Stimulated activated CD8-positive, alpha-beta memory T cell treated with anti-CD3 and anti-CD28 coated beads, Interleukin-2, amount 100 ng/mL, for 48 hours (primary cell): ENCODE data around the gene TRAF7.
"Not testable (repeated sequence)": the region's sequence is repeated elsewhere in the genome, so short reads cannot be mapped to it uniquely, and the experiment has no call there.

Source experiments
- DNase-seq, 2 donors: peaks; one replicate each; pipeline ENCODE4 v3.0.0-alpha.2; 2020; ENCODE audit warnings: low read depth in 2 of 2

Gene TRAF7

DNA sequence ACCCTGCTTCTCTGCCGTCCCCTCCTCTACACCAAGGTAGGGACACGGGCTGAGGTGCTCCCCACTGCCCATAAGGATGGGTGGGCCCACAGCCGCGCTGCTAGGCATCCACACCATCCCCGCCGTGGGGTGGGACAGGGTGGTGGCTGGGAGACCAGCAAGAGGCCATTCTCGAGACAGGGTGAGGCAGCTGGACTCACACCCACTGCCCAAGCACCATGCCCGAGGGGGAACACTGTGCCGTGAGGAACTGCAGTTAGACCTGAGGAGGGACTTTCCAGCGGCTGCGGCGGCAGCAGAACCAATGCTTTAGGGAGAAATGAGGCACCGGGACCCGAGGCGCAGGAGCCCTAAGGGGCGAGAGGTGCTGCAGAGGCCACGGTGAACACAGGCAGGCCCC is 33.2 kb upstream of the TRAF7 start:
- no peak for DNase-seq

DNA sequence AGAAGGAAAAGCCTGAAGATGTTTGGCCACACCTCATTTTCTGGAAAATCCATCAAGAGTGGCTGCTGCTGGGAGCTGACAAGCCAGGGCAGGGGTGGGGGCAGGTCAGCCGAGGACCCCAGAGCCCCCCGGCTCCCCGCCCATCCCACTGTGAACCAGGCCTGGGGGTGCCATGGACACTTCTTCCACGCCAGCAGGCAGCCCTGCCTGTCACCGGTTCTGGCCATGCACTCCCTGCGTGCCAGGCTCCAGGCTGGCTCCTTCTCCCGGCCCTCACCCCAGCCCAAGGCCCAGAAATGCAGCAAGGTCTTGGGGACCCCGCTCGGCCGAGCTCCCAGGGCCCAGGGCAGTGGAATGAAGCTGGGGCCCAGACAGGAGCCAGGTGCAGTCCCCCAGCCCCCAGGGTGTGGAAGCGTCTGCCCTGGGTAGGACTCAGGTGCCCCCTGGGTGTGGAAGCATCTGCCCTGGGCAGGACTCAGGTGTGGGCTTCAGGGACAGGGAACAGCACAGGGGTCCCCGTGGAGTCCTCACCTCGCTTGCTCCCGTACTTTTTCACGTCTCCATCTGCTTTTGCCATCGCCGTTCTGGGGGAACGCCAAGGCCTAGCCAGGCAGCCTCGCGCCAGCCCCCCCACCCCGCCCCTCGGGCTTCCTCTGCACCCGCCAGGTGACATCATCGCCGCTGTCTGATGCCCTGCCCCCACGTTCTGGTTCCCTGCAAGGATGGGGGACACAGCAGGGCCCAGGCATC is 32.5 kb upstream of the TRAF7 start:
- not testable (repeated sequence) for DNase-seq

DNA sequence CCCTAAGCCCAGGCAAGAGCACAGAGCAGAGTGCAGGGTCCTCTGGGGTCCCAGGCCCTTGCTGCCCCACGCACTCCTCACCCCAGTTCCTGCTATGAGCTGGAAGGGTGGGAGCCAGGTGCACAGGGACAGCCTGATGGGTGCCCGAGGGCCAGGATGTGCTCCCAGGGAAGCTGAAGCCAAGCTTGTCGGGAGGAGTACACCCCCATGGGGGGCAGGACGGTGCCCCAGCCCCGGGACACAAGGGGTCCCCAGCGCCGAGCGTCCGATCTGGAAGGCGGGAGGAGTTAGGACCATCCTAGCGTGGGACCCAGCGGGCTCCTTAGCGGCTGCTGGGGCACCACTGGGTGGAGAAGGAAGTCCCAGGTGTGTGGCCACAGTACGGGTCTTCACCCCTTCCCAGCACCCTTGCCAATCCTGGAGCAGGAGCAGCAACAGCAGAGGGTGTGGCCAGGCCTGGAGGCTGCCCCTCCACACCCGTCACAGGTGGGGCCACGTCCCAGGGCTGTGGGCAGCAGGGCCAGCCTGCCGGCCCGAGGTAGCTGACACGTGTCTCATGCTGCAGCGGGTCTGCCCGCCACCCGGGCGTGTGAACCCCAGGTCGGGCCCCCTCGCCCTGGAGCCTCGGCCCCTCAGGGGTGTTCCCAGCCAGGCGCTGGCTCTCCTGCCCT is 31.7 kb upstream of the TRAF7 start:
- not testable (repeated sequence) for DNase-seq

GRCh38 chr16:2124377-2124693 is 31.2 kb upstream of the TRAF7 start:
- DNase-seq, result not testable (repeated sequence)

DNA sequence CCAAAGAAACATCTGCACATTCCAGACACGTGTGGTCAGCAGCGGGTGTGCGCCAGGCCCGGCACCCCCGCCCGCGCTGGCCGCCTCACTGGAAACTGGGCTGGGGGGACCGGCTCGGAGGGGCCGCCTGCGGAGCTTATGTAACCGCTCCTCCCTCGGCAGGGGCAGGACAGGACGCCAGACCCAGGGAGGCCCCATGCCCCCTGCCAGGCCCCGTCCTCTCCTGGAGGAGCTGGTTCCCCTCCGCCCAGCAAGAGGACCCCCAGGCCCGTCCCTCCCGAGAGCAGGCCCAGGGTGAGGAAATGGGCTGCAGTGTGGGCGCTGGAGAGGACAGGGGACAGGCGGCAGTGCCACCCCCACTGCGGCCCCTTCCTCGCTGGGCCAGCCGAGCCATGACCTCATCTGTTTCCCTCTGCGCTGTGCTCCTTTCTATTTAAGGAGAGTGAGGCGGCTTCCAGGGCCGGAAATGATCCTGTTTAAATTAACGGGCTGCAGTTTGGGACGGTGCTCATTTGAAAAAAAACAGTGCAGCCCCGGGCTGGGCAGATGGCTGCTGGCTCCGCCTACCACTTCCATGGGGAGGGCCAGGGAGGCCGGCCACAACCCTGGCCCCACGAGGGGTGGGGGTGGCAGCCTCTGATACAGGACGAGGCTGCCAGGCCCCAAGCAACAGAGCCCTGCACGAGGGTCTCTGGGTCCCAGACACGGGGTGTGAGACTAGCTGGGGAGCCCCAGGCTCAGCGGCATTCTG is 30.7 kb upstream of the TRAF7 start:
- not testable (repeated sequence) for DNase-seq

- not testable (repeated sequence) for DNase-seq
These were observed 30.0 kb upstream of the TRAF7 start for GRCh38 chr16:2125609-2126008.

- DNase-seq, result not testable (repeated sequence)
These were observed 29.3 kb upstream of the TRAF7 start for GRCh38 chr16:2126161-2126743.

GRCh38 chr16:2126928-2127556 is 28.5 kb upstream of the TRAF7 start:
- not testable (repeated sequence) for DNase-seq

DNA sequence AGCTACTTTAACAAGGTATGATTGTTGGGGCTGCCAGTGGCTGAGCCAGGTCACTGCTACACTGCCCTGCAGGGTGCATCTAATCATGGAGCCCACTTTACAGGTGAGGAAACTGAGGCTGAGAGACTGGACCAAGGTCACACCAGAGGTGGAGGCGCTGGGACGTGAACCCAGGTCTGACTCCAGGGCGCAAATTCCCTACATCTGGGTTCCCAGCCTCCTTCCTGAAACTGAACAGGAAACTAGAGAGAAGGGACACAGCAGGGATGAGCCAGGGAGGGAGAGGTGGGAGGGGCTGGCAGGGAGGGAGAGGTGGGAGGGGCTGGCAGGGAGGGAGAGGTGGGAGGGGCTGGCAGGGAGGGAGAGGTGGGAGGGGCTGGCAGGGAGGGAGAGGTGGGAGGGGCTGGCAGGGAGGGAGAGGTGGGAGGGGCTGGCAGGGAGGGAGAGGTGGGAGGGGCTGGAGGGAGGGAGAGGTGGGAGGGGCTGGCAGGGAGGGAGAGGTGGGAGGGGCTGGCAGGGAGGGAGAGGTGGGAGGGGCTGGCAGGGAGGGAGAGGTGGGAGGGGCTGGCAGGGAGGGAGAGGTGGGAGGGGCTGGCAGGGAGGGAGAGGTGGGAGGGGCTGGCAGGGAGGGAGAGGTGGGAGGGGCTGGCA is 27.8 kb upstream of the TRAF7 start:
- DNase-seq, result peak in 1 of 2 donors; percentile 26

DNA sequence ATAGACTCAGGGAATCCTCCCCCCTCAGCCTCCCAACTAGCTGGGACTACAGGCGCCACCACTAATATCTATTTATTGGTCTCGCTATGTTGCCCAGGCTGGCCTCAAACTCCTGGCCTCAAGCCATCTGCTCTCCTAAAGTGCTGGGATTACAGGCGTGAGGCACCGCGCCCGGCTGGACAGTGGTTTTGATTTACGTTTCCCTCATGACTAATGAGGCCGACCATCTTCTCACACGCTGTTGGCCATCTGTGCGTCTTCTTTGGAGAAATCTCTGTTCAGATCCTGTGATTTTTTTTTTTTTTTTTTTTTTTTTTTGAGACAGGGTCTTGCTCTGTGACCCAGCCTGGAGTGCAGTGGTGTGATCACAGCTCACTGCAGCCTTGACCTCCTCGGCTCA is 26.3 kb upstream of the TRAF7 start:
- not testable (repeated sequence) for DNase-seq

- DNase-seq, result not testable (repeated sequence)
These were observed 25.6 kb upstream of the TRAF7 start for GRCh38 chr16:2129890-2130447.

DNA sequence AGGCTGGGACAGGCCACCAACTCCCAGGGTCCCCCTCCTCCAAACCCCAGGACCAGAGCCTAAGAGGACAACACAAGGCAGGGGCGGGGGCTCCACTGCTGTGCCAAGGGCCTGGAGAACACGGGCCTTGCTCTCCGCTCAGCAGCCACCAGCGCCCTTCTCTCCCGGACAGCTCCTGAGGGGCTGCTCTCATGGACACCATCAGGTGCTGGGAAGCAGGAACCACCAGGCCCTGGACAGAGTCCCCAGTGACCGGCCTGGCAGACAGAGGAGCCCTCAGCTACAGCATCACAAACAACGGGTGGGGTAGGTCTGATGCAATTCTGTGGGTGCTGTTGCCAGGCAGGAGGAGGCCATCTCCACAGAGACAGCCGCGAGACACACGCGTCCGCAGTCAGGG is 21.8 kb upstream of the TRAF7 start:
- DNase-seq, result not testable (repeated sequence)

DNA sequence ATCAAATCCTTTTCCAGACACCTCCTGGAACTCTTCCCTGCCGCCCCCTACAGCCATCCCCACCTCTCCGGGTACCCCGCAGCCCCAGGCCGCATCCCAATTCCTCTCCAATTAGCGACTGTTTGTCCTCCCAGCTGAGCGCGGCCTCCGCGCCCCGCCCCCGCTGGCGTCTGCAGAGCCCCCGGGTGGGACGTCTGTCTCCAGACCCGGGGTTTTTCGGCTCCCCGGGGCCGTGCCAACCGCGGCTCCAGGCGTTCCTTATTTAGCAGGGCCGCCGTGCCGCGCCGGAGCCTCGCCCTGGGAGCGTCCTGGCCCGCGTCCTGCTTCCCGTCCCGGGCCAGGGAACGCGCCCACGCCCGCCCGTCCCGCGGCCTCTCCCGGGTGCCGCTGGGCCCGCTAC is 20.5 kb upstream of the TRAF7 start:
- not testable (repeated sequence) for DNase-seq

DNA sequence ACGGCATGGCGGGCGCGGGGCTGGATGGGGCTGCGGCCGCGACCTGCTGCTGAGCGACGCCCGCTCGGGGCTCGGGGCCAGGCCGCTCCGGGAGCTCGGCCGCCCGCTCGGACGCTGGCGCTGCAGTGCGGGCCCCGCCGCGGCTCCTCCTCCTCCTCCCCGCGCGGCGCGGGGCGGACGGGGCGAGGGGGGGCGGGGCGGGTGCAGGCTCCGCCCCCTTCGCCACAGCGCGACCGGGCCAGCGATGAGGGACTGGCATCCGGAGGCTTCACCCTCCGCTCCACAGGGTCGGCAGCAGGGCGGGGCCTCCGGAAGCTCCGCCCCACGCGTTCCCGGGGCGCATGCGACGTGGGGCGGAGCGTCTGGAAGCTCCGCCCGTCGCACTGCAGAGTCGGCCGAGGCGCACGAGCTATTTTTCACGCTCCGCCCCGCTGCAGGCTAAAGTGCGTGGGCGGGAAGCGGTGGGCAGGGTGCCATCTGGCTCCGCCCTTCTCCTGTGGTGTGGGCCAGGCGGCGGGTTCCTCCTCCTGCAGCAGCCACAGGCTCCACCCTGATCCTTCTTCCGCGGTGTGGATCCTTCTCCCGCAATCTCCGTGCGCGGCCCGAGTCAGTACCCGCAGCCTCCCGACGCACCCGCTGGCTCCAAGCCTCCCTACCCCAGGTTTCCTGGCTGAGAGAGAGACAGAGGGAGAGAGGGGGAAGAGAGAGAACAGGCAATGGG is 19.7 kb upstream of the TRAF7 start, which contains the start of gene PKD1:
TSS of gene PKD1 (minus strand) at position 129 of the 721 bp plus-strand sequence. CDS start 209 bp downstream, outside the sequence.
- DNase-seq, result peak; percentile 98 to 99

DNA sequence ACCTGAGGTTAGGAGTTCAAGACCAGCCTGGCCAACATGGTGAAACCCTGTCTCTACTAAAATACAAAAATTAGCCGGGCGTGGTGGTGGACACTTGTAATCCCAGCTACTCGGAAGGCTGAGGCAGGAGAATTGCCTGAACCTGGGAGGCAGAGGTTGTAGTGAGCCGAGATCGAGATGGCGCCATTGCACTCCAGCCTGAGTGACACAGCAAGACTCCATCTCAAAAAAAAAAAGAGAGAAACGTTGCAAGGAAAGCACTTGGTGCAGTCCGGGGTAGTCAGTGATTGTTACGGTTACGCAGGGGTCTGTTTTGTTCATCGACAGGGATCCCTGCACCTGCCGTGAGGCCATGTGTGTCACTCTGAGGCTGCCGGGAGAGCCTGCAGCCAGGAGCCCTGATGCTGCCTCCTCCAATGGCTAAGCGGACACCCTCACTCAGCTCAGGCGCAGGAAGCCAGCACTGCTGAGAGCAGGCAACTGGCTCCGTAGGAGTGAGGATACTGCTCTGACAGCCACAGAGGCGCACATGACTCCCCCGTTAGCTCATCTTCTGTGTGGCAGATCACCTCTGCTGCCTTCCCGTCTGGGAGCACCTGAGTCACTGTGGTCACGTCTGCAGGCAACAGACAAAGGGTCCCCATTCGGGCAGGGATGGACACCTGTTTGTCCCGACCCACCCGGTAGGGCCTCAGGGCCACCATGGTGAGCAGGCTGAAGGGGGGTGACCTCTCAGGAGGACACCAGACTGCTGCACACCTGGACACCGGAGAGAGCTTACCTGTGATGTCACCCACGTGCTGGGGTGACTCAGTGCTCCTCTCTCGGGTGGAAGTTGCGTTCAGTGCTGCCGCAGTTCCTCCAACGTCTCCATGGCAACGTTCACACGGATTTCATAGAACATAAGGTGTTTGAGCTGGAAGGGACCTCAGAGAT is 12.4 kb upstream of the TRAF7 start:
- DNase-seq, result no peak

DNA sequence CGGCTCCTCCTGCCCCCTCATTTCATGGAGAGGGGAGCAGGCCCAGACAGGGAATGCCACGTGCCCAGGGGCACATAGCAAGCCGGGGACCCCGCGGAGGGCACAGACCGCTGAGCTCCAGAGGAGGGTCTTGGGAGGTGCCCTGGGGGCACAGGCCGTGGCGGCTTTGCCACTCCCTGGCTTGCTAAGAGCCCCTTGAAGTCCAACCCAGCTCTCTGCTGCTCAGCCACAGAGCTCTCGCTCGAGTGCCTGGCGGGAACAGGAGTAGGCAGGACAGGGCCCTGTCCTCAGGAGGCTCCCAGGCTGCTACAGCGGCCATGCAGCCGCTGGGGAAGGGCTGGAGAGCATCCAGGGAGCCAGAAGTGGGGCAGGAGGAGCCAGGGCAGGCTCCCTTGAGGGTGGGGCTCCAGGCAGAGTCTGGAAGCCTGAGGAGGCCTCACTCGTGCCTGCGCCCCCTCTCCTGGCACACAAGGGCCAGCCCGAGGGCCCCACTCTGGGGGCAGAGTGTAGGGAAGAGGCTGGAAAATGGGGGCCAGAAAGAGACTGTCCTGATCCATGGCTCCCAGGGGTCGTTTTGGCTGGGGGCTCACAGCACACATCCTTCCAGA is 11.6 kb upstream of the TRAF7 start:
- no peak for DNase-seq

DNA sequence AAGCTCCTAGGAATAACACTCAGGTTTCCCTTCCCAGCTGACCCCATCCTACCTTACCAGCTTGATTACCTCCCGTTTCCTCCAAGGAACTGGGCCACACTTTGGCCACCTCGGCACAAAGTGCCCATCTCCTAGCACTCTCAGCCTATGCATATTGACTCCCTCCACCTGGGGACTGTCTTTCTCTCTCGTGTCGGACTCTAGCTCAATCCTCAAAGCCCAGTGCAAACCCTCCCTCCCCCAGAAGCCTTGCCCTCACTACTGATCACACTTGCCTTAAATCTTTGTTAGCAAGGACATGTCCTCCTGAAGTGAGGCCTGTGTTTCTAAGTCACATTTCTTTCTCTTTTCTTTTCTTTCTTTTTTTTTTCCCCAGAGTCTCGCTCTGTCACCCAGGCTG is 9.7 kb upstream of the TRAF7 start:
- no peak for DNase-seq

DNA sequence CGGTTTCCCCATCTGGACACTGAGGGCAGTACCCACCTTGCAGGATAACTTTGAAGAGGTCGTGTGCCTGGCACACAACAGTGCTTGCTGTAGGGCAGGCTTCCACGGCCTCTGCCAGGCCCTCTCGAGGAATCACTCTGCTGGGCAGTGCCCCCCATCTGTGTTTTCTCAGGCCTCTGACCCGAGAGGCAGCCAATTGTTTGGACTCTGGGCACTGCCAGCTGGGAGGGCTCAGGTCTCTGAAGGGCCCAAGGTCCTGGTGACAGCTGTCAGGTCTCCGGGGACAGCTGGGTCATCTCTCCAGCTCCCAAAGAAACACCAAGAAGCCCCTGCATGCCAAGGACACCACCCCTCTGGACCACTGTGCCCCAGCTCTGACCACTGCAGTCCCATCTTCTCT is 8.2 kb upstream of the TRAF7 start:
- no peak for DNase-seq
